WTC11 (cell line): Measurements from ENCODE around the gene ZNF407. TPM values are rescaled to one million over a fixed set of nuclear protein-coding genes. Genes with fewer than 3 reads are reported as not detected.

ENCODE experiments used
- ATAC-seq: fragments of 200-7000 bp; cut with Tn5 transposase; 2 replicates; pipeline ENCODE4 v1.10.0; 2021; ENCODE audit warnings: mild to moderate bottlenecking, moderate library complexity
- CTCF ChIA-PET: fragments of 300-600 bp; sonication (Branson Sonifier 250); formaldehyde crosslinking; loops from one replicate; lab custom pipeline; 2021; ENCODE audit warnings: antibody characterized with exemption; lab: Charles Lee
- POLR2A ChIA-PET: fragments of 350-600 bp; sonication (Branson Sonifier 250); formaldehyde crosslinking; loops from one replicate; lab custom pipeline; 2021; ENCODE audit warnings: antibody characterized with exemption; lab: Charles Lee
- DNase-seq: peaks from one replicate; pipeline ENCODE4 v3.0.0; 2021; ENCODE audit warnings: low spot score
- H3K27ac Mint-ChIP-seq: 2 replicates; pipeline ENCODE4 v1.8.0; 2021; ENCODE audit warnings: mixed read lengths
- H3K27me3 Mint-ChIP-seq: 2 replicates; pipeline ENCODE4 v1.8.0; 2021; ENCODE audit warnings: low read depth, mild to moderate bottlenecking, moderate library complexity, mixed read lengths
- H3K36me3 Mint-ChIP-seq: 2 replicates; pipeline ENCODE4 v1.8.0; 2021; ENCODE audit warnings: mixed read lengths
- H3K4me1 Mint-ChIP-seq: 2 replicates; pipeline ENCODE4 v1.8.0; 2022; ENCODE audit warnings: mixed read lengths
- H3K4me3 Mint-ChIP-seq: 2 replicates; pipeline ENCODE4 v1.8.0; 2021; ENCODE audit warnings: mild to moderate bottlenecking, moderate library complexity, mixed read lengths
- H3K9me3 Mint-ChIP-seq: 2 replicates; pipeline ENCODE4 v1.8.0; 2021; ENCODE audit warnings: mixed read lengths
- E2F1 ChIP-seq: sonication (generic); formaldehyde crosslinking; IDR thresholded peaks from 2 replicates; pipeline ENCODE4 v1.8.0; 2022; ENCODE audit warnings: mild to moderate bottlenecking, missing genetic modification reagents
- E2F4 ChIP-seq: sonication (generic); formaldehyde crosslinking; IDR thresholded peaks from 2 replicates; pipeline ENCODE4 v1.8.1; 2022; ENCODE audit warnings: low read depth, mild to moderate bottlenecking, moderate library complexity, missing genetic modification reagents, borderline replicate concordance
- FOXK1 ChIP-seq: sonication (generic); formaldehyde crosslinking; IDR thresholded peaks from 2 replicates; pipeline ENCODE4 v1.8.0; 2022; ENCODE audit warnings: mild to moderate bottlenecking, moderate library complexity, missing genetic modification reagents
- GABPB1 ChIP-seq: sonication (generic); formaldehyde crosslinking; IDR thresholded peaks from 2 replicates; pipeline ENCODE4 v1.8.1; 2023; ENCODE audit warnings: mild to moderate bottlenecking, missing genetic modification reagents
- GRHL2 ChIP-seq: fragments of 250-450 bp; sonication (Bioruptor Pico); IDR thresholded peaks from 2 replicates; pipeline ENCODE4 v1.8.0; 2022; ENCODE audit warnings: mild to moderate bottlenecking, moderate library complexity; ENCODE audit not compliant: insufficient replicate concordance, severe bottlenecking
- GTF2I ChIP-seq: fragments of 250-450 bp; sonication (Bioruptor Pico); conservative IDR thresholded peaks from 2 replicates; pipeline ENCODE4 v1.4.0; 2021; ENCODE audit warnings: mild to moderate bottlenecking
- HMGA2 ChIP-seq: fragments of 250-450 bp; sonication (Bioruptor Pico); IDR thresholded peaks from 2 replicates; pipeline ENCODE4 v1.4.0; 2021; ENCODE audit warnings: mild to moderate bottlenecking, moderate library complexity
- MAX ChIP-seq: sonication (generic); formaldehyde crosslinking; IDR thresholded peaks from 2 replicates; pipeline ENCODE4 v1.8.0; 2022; ENCODE audit warnings: mild to moderate bottlenecking, missing genetic modification reagents
- MLX ChIP-seq: sonication (generic); formaldehyde crosslinking; IDR thresholded peaks from 2 replicates; pipeline ENCODE4 v1.8.1; 2023; ENCODE audit warnings: mild to moderate bottlenecking, missing genetic modification reagents, moderate library complexity
- NFATC4 ChIP-seq: fragments of 250-450 bp; sonication (Bioruptor Pico); IDR thresholded peaks from 2 replicates; pipeline ENCODE4 v1.9.0; 2021; ENCODE audit warnings: mild to moderate bottlenecking
- NR1H2 ChIP-seq: sonication (generic); formaldehyde crosslinking; IDR thresholded peaks from 2 replicates; pipeline ENCODE4 v1.9.0; 2021; ENCODE audit warnings: mild to moderate bottlenecking, moderate library complexity, missing genetic modification reagents
- NR2C2 ChIP-seq: sonication (generic); formaldehyde crosslinking; IDR thresholded peaks from 2 replicates; pipeline ENCODE4 v1.8.0; 2022; ENCODE audit warnings: mild to moderate bottlenecking, missing genetic modification reagents
- PRRX2 ChIP-seq: fragments of 250-450 bp; sonication (Bioruptor Pico); IDR thresholded peaks from 2 replicates; pipeline ENCODE4 v1.8.0; 2021; ENCODE audit warnings: mild to moderate bottlenecking
- SMAD3 ChIP-seq: sonication (generic); formaldehyde crosslinking; IDR thresholded peaks from 2 replicates; pipeline ENCODE4 v1.8.0; 2022; ENCODE audit warnings: missing genetic modification reagents, mild to moderate bottlenecking, borderline replicate concordance
- SOX15 ChIP-seq: fragments of 250-450 bp; sonication (Bioruptor Pico); IDR thresholded peaks from 2 replicates; pipeline ENCODE4 v1.9.0; 2021; ENCODE audit warnings: mild to moderate bottlenecking
- STAT6 ChIP-seq: sonication (generic); formaldehyde crosslinking; conservative IDR thresholded peaks from 2 replicates; pipeline ENCODE4 v1.8.1; 2023; ENCODE audit warnings: mild to moderate bottlenecking, low read depth, missing genetic modification reagents, moderate library complexity
- TCF7 ChIP-seq: sonication (generic); formaldehyde crosslinking; IDR thresholded peaks from 2 replicates; pipeline ENCODE4 v1.8.0; 2022; ENCODE audit warnings: mild to moderate bottlenecking, low read depth, missing genetic modification reagents, moderate library complexity
- TEAD4 ChIP-seq: sonication (generic); formaldehyde crosslinking; IDR thresholded peaks from 2 replicates; pipeline ENCODE4 v1.8.0; 2022; ENCODE audit warnings: mild to moderate bottlenecking, missing genetic modification reagents
- TP53 ChIP-seq: sonication (generic); formaldehyde crosslinking; IDR thresholded peaks from 2 replicates; pipeline ENCODE4 v1.8.1; 2023; ENCODE audit warnings: mild to moderate bottlenecking, missing genetic modification reagents
- ZBTB21 ChIP-seq: sonication (generic); formaldehyde crosslinking; IDR thresholded peaks from 2 replicates; pipeline ENCODE4 v1.8.1; 2023; ENCODE audit warnings: mild to moderate bottlenecking, missing genetic modification reagents, borderline replicate concordance
- ZNF138 ChIP-seq: sonication (generic); formaldehyde crosslinking; conservative IDR thresholded peaks from 2 replicates; pipeline ENCODE4 v1.8.1; 2022; ENCODE audit warnings: mild to moderate bottlenecking, moderate library complexity, missing genetic modification reagents
- ZNF219 ChIP-seq: sonication (generic); formaldehyde crosslinking; IDR thresholded peaks from 2 replicates; pipeline ENCODE4 v1.8.0; 2023; ENCODE audit warnings: missing genetic modification reagents, mild to moderate bottlenecking, borderline replicate concordance
- ZNF396 ChIP-seq: fragments of 250-450 bp; sonication (Bioruptor Pico); IDR thresholded peaks from 2 replicates; pipeline ENCODE4 v1.8.0; 2021; ENCODE audit warnings: mild to moderate bottlenecking, moderate library complexity, borderline replicate concordance
- ZNF671 ChIP-seq: fragments of 250-450 bp; sonication (Bioruptor Pico); IDR thresholded peaks from 2 replicates; pipeline ENCODE4 v1.8.0; 2021; ENCODE audit warnings: mild to moderate bottlenecking
- total RNA-seq: library from RNA; stranded (reverse); gene quantifications from 3 replicates; pipeline ENCODE4 v1.2.3, GENCODE V29; 2021
- TF ChIP-seq, protein P1 (sequence below): sonication (generic); formaldehyde crosslinking; IDR thresholded peaks from 2 replicates; pipeline ENCODE4 v1.8.1; 2023; ENCODE audit warnings: mild to moderate bottlenecking, missing genetic modification reagents
- TF ChIP-seq, protein P2 (sequence below): sonication (generic); formaldehyde crosslinking; IDR thresholded peaks from 2 replicates; pipeline ENCODE4 v1.8.0; 2023; ENCODE audit warnings: mild to moderate bottlenecking, missing genetic modification reagents
- TF ChIP-seq, protein P3 (sequence below): fragments of 250-450 bp; sonication (Bioruptor Pico); IDR thresholded peaks from 2 replicates; pipeline ENCODE4 v1.9.0; 2021; ENCODE audit warnings: mild to moderate bottlenecking

ZNF407 gene
- total RNA-seq, 1 experiment from 2014 or later, result 6.5 TPM

GRCh38 chr18:75025573-75025972 lies 427.9 kb downstream of the ZNF407 start (continued):
- TF ChIP-seq TEAD4 (CRISPR knock-in tag) (no peak), GABPB1 (CRISPR knock-in tag) (no peak), TP53 (no peak), SOX15 (no peak), NR2C2 (no peak), E2F1 (CRISPR knock-in tag) (no peak), MAX (no peak), FOXK1 (no peak), PRRX2 (CRISPR knock-in tag) (no peak)
- TF ChIP-seq, protein P1, sequence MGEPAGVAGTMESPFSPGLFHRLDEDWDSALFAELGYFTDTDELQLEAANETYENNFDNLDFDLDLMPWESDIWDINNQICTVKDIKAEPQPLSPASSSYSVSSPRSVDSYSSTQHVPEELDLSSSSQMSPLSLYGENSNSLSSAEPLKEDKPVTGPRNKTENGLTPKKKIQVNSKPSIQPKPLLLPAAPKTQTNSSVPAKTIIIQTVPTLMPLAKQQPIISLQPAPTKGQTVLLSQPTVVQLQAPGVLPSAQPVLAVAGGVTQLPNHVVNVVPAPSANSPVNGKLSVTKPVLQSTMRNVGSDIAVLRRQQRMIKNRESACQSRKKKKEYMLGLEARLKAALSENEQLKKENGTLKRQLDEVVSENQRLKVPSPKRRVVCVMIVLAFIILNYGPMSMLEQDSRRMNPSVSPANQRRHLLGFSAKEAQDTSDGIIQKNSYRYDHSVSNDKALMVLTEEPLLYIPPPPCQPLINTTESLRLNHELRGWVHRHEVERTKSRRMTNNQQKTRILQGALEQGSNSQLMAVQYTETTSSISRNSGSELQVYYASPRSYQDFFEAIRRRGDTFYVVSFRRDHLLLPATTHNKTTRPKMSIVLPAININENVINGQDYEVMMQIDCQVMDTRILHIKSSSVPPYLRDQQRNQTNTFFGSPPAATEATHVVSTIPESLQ (CRISPR knock-in tag), result no peak
- TF ChIP-seq, protein P2, sequence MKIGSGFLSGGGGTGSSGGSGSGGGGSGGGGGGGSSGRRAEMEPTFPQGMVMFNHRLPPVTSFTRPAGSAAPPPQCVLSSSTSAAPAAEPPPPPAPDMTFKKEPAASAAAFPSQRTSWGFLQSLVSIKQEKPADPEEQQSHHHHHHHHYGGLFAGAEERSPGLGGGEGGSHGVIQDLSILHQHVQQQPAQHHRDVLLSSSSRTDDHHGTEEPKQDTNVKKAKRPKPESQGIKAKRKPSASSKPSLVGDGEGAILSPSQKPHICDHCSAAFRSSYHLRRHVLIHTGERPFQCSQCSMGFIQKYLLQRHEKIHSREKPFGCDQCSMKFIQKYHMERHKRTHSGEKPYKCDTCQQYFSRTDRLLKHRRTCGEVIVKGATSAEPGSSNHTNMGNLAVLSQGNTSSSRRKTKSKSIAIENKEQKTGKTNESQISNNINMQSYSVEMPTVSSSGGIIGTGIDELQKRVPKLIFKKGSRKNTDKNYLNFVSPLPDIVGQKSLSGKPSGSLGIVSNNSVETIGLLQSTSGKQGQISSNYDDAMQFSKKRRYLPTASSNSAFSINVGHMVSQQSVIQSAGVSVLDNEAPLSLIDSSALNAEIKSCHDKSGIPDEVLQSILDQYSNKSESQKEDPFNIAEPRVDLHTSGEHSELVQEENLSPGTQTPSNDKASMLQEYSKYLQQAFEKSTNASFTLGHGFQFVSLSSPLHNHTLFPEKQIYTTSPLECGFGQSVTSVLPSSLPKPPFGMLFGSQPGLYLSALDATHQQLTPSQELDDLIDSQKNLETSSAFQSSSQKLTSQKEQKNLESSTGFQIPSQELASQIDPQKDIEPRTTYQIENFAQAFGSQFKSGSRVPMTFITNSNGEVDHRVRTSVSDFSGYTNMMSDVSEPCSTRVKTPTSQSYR (CRISPR knock-in tag), result no peak

DNA sequence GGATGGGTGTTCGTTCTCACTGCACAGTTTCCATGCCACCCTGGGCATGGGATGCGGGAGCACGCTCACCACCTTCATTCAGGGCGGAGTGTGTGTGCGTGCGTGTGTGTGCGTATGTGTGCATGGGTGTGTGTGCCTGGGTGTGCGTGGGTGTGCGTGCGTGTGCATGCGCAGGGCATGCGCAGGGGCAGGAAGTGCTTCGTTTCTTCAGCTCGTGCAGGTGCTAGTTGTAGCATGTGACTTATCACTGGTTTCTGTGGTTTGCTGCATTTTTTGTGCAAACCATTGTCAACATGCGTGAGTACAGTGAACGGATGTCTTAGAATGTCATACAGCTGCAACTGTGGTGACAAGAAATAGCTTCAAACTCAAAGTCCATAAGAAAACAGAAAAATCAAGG lies 431.8 kb downstream of the ZNF407 start:
- no peaks in the 10 kb centered on the region for H3K9me3 Mint-ChIP-seq
- no peak overlapping the region for H3K27ac Mint-ChIP-seq
- ChIA-PET CTCF (no interaction called here), POLR2A (no interaction called here)
- no peaks in the 10 kb centered on the region for H3K36me3 Mint-ChIP-seq
- ATAC-seq (no peak), DNase-seq (no peak)
- no peak overlapping the region for H3K4me3 Mint-ChIP-seq
- no peaks in the 10 kb centered on the region for H3K27me3 Mint-ChIP-seq
- TF ChIP-seq STAT6 (CRISPR knock-in tag), result no peak
- TF ChIP-seq ZBTB21 (CRISPR knock-in tag), result no peak
- TF ChIP-seq ZNF219 (CRISPR knock-in tag), result no peak
- TF ChIP-seq ZNF138 (CRISPR knock-in tag), result no peak
- TF ChIP-seq HMGA2 (CRISPR knock-in tag), result no peak
- no peak for TF ChIP-seq E2F4
- TF ChIP-seq ZNF396 (CRISPR knock-in tag), result no peak
- TF ChIP-seq GRHL2 (CRISPR knock-in tag), result no peak
- TF ChIP-seq SMAD3 (CRISPR knock-in tag), result no peak
- TF ChIP-seq NR1H2 (CRISPR knock-in tag), result no peak
- no peak for TF ChIP-seq NFATC4 (CRISPR knock-in tag)
- no peak for TF ChIP-seq TEAD4 (CRISPR knock-in tag)
- TF ChIP-seq TCF7, result no peak
- TF ChIP-seq GTF2I, result no peak
- TF ChIP-seq MLX (CRISPR knock-in tag), result no peak
- TF ChIP-seq, protein P3, sequence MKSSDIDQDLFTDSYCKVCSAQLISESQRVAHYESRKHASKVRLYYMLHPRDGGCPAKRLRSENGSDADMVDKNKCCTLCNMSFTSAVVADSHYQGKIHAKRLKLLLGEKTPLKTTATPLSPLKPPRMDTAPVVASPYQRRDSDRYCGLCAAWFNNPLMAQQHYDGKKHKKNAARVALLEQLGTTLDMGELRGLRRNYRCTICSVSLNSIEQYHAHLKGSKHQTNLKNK (CRISPR knock-in tag), result no peak
- TF ChIP-seq ZNF671 (CRISPR knock-in tag), result no peak
- peaks cover 12% of the 10 kb centered on the region for H3K4me1 Mint-ChIP-seq
